ENCODE data around the gene TREH.
"Not testable (repeated sequence)": the region's sequence is repeated elsewhere in the genome, so short reads cannot be mapped to it uniquely, and the experiment has no call there.

Gene TREH

DNA sequence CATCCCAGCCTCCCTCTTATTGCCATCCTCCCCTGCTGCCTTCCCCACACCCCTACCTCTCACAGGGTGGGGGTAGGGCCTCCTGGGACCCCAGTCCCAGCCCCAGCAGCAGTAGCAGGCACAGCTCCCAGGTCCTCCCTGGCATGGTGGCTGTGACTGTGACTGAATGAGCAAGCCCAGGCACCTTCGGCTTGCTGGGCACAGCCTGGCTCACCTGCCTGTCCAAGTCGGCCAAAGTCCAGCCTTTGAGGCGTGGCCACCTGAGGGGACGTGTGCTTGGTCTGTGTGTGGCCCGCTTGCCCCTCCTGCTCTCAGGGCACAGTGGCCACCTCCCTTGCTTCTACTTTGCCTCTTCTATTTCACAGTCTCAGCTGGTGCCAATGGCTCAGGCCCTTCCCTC is at the start of gene TREH:
TREH (minus strand) TSS at position 168 of the 400 bp plus-strand sequence; CDS start at position 145, 23 bp downstream.
- peak; percentile 22 for DNase-seq

- not testable (repeated sequence) for DNase-seq
Measured at GRCh38 chr11:118728112-118728511, 48.7 kb upstream of the TREH start.

- not testable (repeated sequence) for DNase-seq
Measured at GRCh38 chr11:118727721-118728066, 48.2 kb upstream of the TREH start.

GRCh38 chr11:118727001-118727720 is 47.7 kb upstream of the TREH start:
- DNase-seq = not testable (repeated sequence)

- not testable (repeated sequence) for DNase-seq
Measured at GRCh38 chr11:118721478-118722015, 42.1 kb upstream of the TREH start.

GRCh38 chr11:118720740-118721139 is 41.3 kb upstream of the TREH start:
- not testable (repeated sequence) for DNase-seq

GRCh38 chr11:118720078-118720477 is 40.6 kb upstream of the TREH start:
- DNase-seq = not testable (repeated sequence)

- not testable (repeated sequence) for DNase-seq
Measured at GRCh38 chr11:118718562-118718961, 39.1 kb upstream of the TREH start.

GRCh38 chr11:118717733-118718132 is 38.3 kb upstream of the TREH start:
- not testable (repeated sequence) for DNase-seq

- DNase-seq = not testable (repeated sequence)
Measured at GRCh38 chr11:118717221-118717620, 37.8 kb upstream of the TREH start.

DNA sequence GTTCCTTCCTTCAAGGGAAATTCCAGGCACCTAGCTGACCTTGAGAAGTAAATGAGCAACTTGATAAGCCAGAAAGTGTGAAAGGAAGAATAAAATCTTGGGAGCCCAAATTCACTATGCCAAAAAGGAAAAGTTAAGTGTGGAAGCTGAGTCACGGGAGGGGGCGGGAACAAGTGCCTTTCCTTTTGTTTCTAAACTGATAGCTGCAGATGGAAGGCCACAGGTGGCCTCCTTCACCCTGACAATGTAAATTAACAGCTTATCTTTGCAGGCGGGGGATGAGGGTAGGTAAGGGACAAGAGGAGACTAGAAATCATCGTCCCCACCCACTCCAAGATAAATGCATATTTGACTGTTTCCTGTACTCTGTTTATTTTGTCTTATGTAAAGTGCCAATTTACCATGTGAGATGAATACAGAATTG is 36.4 kb upstream of the TREH start:
- no peak for DNase-seq

DNA sequence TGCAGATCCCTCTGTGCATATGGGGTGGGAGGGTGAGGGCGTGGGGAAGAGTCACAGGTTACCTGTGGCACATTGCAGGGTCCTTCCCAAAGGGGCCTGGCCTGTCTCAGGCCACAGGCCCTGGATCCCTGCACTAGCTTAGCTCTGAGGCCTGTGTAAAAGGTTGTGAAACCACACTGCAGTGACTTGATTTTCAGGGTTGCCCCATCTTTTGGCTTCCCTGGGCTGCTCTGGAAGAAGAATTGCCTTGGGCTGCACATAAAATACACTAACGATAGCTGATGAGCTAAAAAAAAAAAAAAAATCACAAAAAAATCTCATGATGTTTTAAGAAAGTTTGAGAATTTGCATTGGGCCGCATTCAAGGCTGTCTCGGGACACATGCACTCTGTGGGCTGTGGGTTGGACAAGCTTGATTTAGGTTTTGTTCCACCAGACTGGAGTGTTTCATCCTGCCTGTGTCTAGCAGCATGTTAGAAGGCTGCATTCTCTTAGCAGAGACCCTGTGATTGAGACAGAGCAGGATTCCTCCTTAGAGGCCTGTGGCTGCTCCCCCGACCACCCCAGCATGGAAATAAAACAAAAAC is 35.9 kb upstream of the TREH start:
- DNase-seq = no peak

- DNase-seq = no peak
Measured at GRCh38 chr11:118714816-118715215, 35.4 kb upstream of the TREH start.

DNA sequence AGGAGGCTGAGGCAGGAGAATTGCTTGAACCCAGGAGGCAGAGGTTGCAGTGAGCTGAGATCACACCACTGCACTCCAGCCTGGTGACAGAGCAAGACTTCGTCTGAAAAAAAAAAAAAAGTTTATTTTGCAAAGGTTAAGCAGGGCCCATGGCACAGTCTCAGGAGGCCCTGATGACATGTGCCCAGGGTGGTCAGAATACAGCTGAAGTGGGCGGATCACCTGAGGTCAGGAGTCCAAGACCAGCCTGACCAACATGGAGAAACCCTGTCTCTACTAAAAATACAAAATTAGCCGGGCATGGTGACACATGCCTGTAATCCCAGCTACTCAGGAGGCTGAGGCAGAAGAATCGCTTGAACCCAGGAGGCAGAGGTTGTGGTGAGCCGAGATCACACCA is 35.0 kb upstream of the TREH start:
- DNase-seq = not testable (repeated sequence)

DNA sequence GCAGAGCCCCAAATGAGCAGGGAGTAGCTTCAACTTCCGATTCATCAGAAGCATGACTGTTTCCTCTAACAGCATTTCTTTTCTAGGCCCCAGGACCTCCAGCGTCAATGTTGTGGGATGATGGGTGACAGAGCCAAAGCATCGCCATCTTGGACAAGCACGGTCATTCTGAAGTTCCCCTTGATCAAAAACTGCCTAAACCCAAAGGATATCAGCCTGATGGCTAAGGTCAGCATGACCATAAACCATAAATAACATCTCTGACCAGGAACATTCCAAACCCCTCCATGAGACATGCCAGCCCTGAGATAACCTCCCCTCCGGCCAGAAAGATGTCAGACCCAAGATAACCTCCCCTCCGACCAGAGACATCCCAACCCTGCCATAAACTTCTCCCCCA is 28.8 kb upstream of the TREH start:
- DNase-seq = no peak

DNA sequence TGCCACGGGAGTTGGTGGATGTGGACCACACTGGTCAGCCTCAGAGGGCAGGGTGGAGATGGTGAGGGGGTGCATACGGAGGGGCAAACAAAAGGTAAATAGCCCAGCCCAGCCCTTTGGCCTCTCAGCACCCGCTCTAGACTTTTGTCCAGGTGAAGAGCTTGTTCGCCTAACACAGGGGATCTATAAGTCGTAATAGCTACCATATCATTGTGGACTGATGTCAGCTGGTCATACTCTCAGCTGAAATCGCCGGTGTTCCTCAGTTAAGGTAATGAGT is 27.0 kb upstream of the TREH start:
- DNase-seq = no peak

- DNase-seq = no peak
Measured at GRCh38 chr11:118705791-118706545, 26.5 kb upstream of the TREH start.

DNA sequence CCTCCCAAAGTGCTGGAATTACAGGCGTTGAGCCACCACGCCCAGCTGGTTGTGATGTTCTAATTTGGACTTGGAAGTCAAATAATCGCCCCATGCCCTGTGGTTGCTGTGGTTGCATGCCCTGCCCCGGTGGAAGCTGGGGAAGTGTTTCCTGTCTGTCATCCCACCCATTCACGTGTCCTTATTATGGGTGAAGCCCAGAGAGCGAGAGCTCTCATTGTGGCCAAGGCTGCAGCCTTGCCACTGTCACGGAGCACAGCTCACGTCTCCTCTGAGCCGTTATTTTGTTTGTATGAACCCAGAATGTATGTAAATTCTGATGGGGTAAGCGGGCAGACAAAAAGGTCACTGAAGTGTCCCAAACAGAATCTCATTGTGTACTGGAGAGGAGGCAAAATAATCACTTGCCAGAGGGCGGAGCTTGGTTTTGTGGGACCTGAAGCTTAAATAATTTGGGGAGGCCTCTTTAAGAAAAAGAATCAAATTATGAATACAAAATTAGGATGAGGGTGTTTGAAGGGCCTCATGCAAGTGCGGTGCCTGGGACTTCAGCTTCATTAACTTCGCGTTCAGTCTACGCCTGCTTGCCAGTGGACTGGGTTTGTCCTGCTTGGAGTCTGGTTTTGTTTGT is 25.8 kb upstream of the TREH start:
- no peak for DNase-seq

DNA sequence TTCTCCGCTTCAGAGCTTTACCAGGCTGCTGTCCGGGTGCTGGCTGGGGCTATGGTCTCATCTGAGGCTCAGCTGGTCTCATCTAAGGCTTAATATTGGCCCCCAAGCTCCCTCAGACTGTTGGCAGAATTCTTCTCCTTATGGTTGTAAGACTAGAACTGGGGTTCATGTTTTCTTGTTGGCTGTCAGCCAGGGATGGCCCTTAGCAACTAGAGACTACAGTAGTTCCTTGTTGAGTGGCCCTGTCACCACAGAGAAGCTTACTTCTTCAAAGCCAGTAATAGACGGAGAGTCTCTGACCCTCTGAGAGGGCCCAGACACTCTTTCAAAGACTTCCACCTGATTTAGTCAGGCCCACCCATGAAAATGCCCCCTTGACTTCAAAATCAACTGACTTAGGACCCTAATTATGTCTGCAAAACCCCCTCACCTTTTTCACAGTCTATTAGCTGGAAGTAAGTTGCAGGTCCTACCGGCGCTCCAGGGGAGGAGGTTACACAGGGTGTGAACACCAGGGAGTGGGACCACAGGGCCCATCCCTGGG is 24.2 kb upstream of the TREH start:
- no peak for DNase-seq

DNA sequence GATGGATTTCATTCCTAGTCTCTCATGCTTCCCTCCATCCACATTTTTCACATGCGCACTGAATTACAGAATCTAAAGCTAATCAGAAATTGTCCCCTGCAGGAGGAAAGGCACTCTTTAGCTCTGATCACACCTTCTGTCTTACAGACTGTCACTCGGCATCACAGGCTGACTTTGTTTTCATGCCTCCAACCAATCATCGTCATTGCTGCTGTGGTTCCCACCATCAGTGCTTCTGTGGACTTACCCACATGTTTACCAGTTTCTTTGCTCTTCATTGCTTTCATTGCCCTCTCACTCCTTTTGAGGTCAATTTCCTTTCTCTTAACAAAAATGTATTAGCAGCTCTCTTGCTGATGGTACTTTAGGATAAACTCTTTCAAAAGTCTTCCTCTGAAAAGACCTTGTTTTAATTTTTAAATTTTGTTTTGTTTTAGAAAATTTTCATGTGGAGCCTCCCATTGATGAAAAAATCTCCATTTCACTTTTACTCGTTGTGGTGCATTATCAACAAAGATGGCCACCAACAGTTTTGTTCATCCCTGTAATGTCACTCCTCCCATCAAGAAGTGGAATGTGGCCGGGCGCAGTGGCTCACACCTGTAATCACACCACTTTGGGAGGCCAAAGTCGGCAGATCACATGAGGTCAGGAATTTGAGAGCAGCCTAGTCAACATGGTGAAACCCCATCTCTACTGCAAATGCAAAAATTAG is 20.2 kb upstream of the TREH start:
- no peak for DNase-seq

- DNase-seq = no peak
Measured at GRCh38 chr11:118697346-118697745, 17.9 kb upstream of the TREH start.

- DNase-seq = no peak
Measured at GRCh38 chr11:118696673-118697226, 17.3 kb upstream of the TREH start.
